KOPT-K1 (cell line): Measurements from ENCODE around the gene SREK1IP1.
A peak's percentile ranks its signal among the peaks of the same experiment; 100 is the strongest.

Experiments used
- H3K27ac ChIP-seq: fragments of 200-600 bp; sonication (generic); 2 replicates; pipeline ENCODE4 v1.5.1; 2016; ENCODE audit warnings: antibody characterized with exemption, mild to moderate bottlenecking, low read depth, low read length; ENCODE audit not compliant: poor library complexity, severe bottlenecking
- H3K36me3 ChIP-seq: fragments of 200-600 bp; sonication (generic); 2 replicates; pipeline ENCODE4 v1.5.1; 2017; ENCODE audit warnings: antibody characterized with exemption, mild to moderate bottlenecking, low read length, moderate library complexity; ENCODE audit not compliant: insufficient read depth
- H3K9me3 ChIP-seq: fragments of 200-600 bp; sonication (generic); 2 replicates; pipeline ENCODE4 v1.5.1; 2017; ENCODE audit warnings: antibody characterized with exemption, low read length, mild to moderate bottlenecking; ENCODE audit not compliant: insufficient read depth, poor library complexity, severe bottlenecking

Gene SREK1IP1

GRCh38 chr5:64784451-64785025 lies 16.0 kb upstream of the SREK1IP1 start:
- Histone ChIP-seq H3K9me3 (no peaks in the 10 kb centered on the region), H3K27ac (no peak overlapping the region), H3K36me3 (peaks cover 31% of the 10 kb centered on the region)

- Histone ChIP-seq H3K9me3 (no peaks in the 10 kb centered on the region), H3K36me3 (peaks cover 21% of the 10 kb centered on the region; the same call in 1 of the 2 replicates), H3K27ac (no peak overlapping the region)
Measured at GRCh38 chr5:64775291-64775690, 6.8 kb upstream of the SREK1IP1 start.

GRCh38 chr5:64773533-64773932 lies 5.0 kb upstream of the SREK1IP1 start:
- Histone ChIP-seq H3K27ac (peak overlapping the region; percentile 20), H3K36me3 (peaks cover 13% of the 10 kb centered on the region; the same call in 1 of the 2 replicates), H3K9me3 (no peaks in the 10 kb centered on the region)

GRCh38 chr5:64771736-64772135 lies 3.2 kb upstream of the SREK1IP1 start:
- Histone ChIP-seq H3K9me3 (no peaks in the 10 kb centered on the region), H3K27ac (no peak overlapping the region), H3K36me3 (peaks cover 13% of the 10 kb centered on the region; the same call in 1 of the 2 replicates)

- peaks cover 18% of the 10 kb centered on the region for H3K36me3 ChIP-seq
- H3K9me3 ChIP-seq: no peaks in the 10 kb centered on the region
- H3K27ac ChIP-seq: peak overlapping the region; percentile 78
Measured at GRCh38 chr5:64769855-64770254, 1.4 kb upstream of the SREK1IP1 start.

- H3K27ac ChIP-seq: peak overlapping the region; percentile 78
- H3K9me3 ChIP-seq: no peaks in the 10 kb centered on the region
- peaks cover 33% of the 10 kb centered on the region for H3K36me3 ChIP-seq
Measured at GRCh38 chr5:64767959-64768357, 533 bp downstream of the SREK1IP1 start.

GRCh38 chr5:64766941-64767340 lies 1.6 kb downstream of the SREK1IP1 start:
- Histone ChIP-seq H3K9me3 (no peaks in the 10 kb centered on the region), H3K36me3 (peaks cover 33% of the 10 kb centered on the region), H3K27ac (no peak overlapping the region)

GRCh38 chr5:64765804-64766504 lies 2.5 kb downstream of the SREK1IP1 start:
- H3K9me3 ChIP-seq: no peaks in the 10 kb centered on the region
- no peak overlapping the region for H3K27ac ChIP-seq
- peaks cover 42% of the 10 kb centered on the region for H3K36me3 ChIP-seq

- Histone ChIP-seq H3K9me3 (no peaks in the 10 kb centered on the region), H3K36me3 (peaks cover 52% of the 10 kb centered on the region), H3K27ac (no peak overlapping the region)
Measured at GRCh38 chr5:64763948-64764503, 4.5 kb downstream of the SREK1IP1 start.

GRCh38 chr5:64759960-64760660 lies 8.4 kb downstream of the SREK1IP1 start:
- Histone ChIP-seq H3K36me3 (peaks cover 42% of the 10 kb centered on the region), H3K27ac (no peak overlapping the region), H3K9me3 (no peaks in the 10 kb centered on the region)

- peaks cover 37% of the 10 kb centered on the region for H3K36me3 ChIP-seq
- no peaks in the 10 kb centered on the region for H3K9me3 ChIP-seq
- H3K27ac ChIP-seq: no peak overlapping the region
Measured at GRCh38 chr5:64758901-64759300, 9.6 kb downstream of the SREK1IP1 start.

- Histone ChIP-seq H3K27ac (no peak overlapping the region), H3K9me3 (no peaks in the 10 kb centered on the region), H3K36me3 (peaks cover 25% of the 10 kb centered on the region)
Measured at GRCh38 chr5:64754066-64754465, 14.4 kb downstream of the SREK1IP1 start.

- H3K9me3 ChIP-seq: no peaks in the 10 kb centered on the region
- H3K36me3 ChIP-seq: peaks cover 24% of the 10 kb centered on the region
- H3K27ac ChIP-seq: no peak overlapping the region
Measured at GRCh38 chr5:64749385-64749784, 19.1 kb downstream of the SREK1IP1 start.

- H3K27ac ChIP-seq: no peak overlapping the region
- H3K36me3 ChIP-seq: peaks cover 6% of the 10 kb centered on the region; the same call in 1 of the 2 replicates
- H3K9me3 ChIP-seq: no peaks in the 10 kb centered on the region
Measured at GRCh38 chr5:64746446-64746845, 22.0 kb downstream of the SREK1IP1 start.

- Histone ChIP-seq H3K27ac (no peak overlapping the region), H3K36me3 (peaks cover 20% of the 10 kb centered on the region), H3K9me3 (no peaks in the 10 kb centered on the region)
Measured at GRCh38 chr5:64744914-64745313, 23.6 kb downstream of the SREK1IP1 start.
